Ramos (cell line): ENCODE results near the gene MGLL.

Experiments
- in situ Hi-C: fragments of 300-500 bp; cut with MboI; formaldehyde crosslinking; loops from one replicate; pipeline ENCODE4 v1.14.3; 2022; ENCODE audit warnings: low sequenced_read_pairs; ENCODE audit not compliant: unreplicated experiment

Gene MGLL

GRCh38 chr3:127777332-127777731, 45.0 kb downstream of the MGLL start:
- in situ Hi-C loops = no loop called here

DNA sequence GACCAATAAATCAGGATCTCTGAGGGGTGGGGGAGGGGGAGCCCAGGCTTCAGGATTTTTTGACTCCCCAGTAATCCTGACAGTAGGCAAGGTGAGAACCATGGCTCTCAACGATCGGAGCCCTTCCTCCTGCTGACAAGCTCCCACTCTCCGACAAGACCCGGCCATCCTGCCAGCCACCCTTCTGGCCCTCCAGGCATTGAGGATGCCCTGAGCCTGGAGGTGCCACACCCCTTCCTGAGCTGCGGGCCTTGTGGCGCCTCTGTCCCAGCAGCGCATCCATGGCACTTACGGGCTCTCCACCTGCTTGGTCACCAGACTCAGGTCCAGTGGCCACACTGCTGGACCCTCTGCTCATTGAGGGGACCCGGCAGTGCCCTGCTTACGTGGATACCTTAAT, 46.0 kb downstream of the MGLL start:
- in situ Hi-C loops = no loop called here

GRCh38 chr3:127775398-127776109, 46.8 kb downstream of the MGLL start:
- in situ Hi-C loops = no loop called here

- in situ Hi-C loops = no loop called here
These were observed 47.7 kb downstream of the MGLL start for GRCh38 chr3:127774647-127775046.

- in situ Hi-C loops = no loop called here
These were observed 48.4 kb downstream of the MGLL start for GRCh38 chr3:127773752-127774395.

DNA sequence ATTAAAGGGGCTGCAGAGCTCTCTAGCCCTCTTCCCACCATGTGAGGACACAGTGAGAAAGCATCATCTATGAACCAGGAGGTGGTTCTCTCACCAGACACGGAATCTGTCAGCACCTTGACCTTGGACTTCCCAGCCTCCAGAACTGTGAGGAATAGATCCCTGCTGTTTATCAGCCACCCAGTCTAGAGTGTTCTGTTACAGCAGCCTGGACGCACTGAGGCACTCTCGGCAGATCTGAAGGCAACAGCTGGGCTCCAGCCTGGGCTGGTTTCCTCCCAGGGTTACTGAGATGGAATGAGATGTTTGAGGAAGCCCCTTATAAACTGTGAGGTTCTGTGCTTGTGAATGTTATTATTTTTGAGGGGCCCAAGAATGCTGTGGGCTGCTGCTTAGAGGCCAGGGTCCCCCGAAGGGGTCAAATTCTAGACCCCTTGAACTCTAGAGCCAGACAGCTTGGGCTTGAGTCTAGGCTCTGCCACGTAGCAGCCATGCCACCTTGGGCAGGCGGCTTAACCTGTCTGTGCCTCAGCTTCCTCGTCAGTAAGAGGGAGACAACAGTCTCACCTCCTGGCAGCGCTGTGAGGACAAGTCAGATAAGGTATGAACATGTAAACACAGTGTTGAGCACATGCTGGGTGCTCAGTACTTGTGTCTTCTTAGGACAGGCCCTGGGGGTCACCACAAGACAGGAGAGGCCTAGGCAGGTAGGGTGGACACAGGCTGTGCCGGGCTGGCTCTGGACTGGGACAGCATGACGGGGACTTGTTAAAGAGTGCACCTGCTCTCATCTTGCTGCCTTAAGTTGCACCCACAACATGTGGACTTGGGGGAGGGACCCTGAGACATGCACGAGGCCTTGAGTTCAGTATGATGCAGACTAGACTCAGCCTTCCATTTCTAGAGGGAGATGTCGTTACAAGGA, 49.2 kb downstream of the MGLL start:
- in situ Hi-C loops = no loop called here

- in situ Hi-C loops = no loop called here
These were observed 50.0 kb downstream of the MGLL start for GRCh38 chr3:127772273-127772672.

DNA sequence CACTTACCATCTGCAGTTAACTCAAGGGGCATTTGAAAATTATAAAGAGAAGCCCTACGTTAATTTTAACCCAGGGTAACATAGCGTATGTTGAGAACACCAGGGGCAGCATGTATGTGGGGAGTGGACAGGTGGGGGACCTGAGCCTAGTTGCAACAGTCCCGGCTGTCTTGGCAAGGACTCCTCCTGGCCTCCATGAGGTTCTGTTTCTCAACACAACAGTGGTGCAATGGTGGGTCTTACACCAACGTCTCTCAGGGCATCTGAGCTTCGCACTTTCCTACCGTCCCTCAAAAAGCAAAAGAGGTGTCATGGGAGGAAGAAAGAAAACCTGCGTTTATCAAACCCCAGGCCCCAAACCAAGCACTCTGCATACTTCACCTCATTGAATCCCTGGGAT, 50.6 kb downstream of the MGLL start:
- in situ Hi-C loops = no loop called here

DNA sequence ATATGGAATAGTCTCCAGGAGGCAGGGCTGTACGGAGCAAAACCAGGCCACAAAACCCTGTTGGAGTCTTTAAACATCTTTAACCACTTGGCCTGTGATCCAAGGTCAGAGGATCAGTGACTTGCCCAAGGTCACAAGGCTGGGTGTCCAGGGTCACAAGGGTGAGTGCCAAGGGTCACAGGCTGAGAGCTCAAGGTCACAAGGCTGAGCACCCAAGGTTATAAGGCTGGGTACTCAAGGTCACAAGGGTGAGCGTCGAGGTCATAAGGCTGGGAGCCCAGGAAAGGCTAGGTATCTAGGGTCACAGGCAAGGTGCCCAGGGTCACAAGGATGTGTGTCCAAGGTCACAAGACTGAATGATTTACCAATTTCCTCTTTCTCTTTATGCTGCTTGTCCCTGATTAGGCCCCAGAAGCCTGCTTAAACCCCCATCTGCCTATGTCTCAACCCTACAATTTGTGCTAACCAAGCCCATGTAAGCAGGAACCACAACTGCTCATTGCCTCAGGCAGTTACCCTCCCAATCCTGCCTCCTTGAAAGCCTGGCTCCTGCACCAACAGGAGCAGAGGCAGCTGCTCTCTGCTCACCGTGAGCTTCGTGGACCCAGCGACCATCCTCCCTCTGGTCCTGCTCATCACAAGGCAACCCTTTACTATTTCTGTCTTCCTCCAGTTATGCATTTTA, 51.5 kb downstream of the MGLL start:
- in situ Hi-C loops = no loop called here

DNA sequence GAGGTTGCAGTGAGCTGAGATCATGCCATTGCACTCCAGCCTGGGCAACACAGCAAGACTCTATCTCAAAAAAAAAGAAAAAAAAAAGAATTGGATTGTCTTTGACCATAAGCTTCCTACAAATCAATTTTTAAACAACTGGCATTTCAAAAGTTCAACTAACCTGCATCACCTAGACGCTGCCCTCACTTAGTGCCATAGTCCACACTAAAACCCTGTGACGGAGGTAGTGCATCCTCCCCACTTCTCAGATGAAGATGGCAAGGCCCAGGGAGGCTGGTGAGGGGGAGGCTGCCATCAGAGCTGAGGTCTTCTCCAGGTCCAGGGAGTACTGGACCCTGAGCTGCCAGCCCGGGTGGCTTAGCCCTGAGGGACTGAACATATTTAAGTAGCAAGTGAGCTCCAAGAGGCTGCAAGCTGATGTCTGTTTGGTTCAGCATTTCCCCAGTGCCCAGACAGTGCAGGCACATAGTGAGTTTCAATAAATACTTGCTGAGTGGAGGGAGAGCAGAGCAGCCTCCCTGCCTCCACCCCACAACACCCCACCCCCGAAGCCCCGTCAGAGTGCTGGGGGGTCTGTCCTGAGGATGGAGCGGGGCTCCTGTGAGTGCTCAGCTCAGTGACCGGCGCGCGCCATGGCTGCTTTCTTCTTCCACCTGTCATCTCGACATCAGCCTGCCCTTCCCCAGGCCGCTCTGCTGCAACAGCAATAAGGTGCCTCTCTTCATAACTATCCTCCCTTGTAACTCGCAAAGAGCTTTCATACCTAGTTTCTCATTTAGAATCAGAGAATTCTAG, 52.8 kb downstream of the MGLL start:
- in situ Hi-C loops = no loop called here

DNA sequence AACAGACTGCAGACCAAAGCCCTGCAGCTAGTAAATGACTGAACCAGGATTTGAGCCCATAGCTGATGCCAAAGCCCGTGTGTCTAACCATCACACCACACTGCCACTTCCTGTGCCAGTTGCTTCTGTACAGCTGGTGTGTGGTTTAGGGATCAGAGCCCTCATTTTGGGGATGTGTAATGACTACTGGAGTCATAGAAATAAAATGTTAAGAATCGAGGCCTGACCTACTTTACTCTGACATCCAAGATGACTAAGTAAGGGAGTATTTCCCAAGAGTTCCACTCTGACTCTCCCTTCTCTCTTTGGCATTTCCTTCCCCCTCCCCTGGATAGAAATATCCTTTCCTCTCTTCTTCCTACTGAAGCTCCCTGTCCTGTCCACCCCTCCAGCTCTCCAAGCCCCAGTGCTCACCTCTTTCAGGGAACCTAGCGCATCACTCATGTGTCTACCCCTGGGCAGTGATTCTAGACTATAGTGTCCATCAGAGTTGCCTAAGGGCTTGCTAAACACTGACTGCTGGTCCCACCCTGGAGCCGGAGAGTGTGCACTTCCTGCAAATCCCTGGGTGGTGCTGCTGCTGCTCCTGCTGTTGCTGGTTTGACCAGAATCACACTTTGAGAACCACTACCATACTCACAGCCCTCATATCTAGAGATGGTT, 53.8 kb downstream of the MGLL start:
- in situ Hi-C loops = no loop called here

DNA sequence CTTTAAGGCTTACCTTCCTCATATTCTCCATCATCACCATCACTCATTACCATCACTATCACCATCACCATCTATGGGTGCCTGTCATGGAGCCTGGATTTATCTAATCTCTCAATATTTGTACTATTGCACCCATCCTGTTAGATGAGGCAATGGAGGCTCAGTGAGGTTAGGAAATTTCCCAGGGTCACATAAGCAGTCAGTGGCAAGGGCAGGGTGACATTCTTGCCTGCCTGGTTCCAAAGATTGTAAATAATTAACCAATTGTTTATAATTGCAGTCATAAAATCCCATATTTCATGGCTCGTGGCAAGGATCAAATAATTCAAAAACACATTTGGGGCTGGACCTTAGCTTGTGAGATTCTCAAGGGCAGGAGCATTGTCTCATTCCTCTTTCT, 55.2 kb downstream of the MGLL start:
- in situ Hi-C loops = no loop called here

DNA sequence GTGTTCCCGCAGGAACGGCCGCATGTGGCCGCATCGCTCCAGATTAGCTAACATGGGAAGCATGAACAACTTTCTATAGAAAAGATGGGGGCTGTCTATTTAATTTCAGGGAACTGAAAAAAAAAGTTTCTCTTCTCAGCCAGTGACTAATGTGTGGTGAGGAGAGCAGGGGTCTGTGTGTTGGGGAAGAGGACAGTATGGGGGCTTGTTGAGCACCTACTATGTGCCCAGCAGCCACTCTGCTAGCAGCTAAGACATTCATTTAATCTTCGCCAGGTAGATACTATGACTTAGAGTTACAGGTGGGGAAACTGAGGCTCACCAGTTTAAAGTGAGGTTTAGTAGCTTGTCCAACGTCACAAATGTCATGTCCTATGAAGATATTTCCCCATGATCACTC, 56.6 kb downstream of the MGLL start:
- in situ Hi-C loops = no loop called here

- in situ Hi-C loops = no loop called here
These were observed 57.4 kb downstream of the MGLL start for GRCh38 chr3:127764841-127765362.

- in situ Hi-C loops = no loop called here
These were observed 58.0 kb downstream of the MGLL start for GRCh38 chr3:127764301-127764700.

- in situ Hi-C loops = no loop called here
These were observed 58.5 kb downstream of the MGLL start for GRCh38 chr3:127763816-127764215.

DNA sequence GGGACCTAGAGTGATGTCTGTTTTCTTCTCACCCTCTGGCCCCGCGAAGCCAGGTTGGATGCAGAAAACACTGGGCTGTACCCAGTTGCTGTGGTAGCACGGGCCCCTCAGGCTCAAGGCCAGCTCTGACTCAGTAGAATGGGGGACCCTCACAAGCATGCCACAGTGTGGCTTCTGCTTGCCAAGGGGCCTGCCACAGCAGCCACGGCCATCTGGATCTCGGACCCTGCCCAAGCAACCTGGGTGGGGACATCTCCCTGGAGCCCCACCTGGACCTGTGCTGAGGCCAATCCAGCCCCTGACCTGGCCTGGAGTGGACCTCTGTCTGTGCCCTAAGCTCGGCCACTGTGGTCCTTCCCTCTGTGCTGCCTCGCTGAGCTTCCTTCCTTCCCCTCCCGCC, 59.0 kb downstream of the MGLL start:
- in situ Hi-C loops = no loop called here

DNA sequence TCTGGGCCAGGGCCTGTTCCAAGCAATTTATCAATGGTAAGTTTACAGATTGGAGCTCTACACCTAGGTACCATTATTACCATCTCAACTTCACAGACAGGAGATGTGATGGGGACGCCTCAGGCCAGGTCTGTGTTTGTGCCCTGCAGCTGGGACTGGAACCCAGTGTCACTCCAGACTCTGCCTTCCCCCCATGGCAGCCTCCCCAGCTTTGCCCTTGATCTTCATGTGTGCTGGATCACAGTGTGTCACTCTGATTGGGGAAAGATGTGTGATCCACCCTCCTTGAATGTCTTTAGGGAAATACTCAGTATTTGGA, 59.6 kb downstream of the MGLL start:
- in situ Hi-C loops = no loop called here

DNA sequence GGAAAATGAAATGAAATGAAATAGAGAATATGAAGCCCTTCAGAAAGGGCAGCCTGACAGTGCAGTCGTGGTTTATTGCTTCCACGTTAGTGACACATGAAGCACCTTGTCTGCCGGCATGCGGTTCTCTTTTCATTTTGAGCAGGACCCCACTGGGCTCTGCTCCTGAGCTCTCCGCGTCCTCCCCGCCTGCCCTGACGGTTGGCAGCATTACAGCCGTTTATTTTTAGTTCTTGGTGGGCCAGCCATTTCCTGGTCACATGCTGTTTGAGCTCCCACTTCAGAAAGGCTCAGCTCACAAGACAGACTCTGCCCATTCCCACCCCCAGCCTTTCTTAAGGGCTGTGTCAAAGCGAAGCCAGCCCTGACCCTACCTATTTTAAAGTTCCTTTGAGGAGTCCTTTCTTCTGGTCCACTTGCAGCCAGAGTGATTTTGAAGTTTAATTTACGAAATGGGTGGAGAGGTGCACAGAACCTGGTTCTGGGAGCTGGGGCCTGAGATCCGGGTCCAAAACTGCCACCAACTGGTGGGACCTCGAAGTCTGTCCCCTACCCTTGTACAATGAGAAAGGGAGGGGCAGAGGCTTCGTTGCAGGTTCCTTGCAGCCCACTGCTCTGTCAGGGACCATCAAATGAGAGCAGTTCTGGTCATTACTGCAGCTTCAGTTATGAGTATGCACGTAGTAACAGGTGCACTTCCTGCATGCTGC, 60.1 kb downstream of the MGLL start:
- in situ Hi-C loops = no loop called here
